Type B pancreatic cell (in vitro differentiated cells): Measurements from ENCODE around the gene UNC5C. TPM values are rescaled to one million over a fixed set of nuclear protein-coding genes. Genes with fewer than 3 reads are reported as not detected.

ENCODE experiments used
- DNase-seq: peaks from one replicate; pipeline ENCODE4 v3.0.0; 2021; ENCODE audit warnings: mixed read lengths; ENCODE audit not compliant: unreplicated experiment; ENCODE audit errors: extremely low spot score
- H3K27ac Mint-ChIP-seq: 2 replicates; pipeline ENCODE4 v1.8.0; 2021; ENCODE audit warnings: mild to moderate bottlenecking, mixed read lengths
- H3K27me3 Mint-ChIP-seq: 2 replicates; pipeline ENCODE4 v1.8.0; 2021; ENCODE audit warnings: mixed read lengths
- H3K36me3 Mint-ChIP-seq: 2 replicates; pipeline ENCODE4 v1.8.0; 2021; ENCODE audit warnings: mixed read lengths
- H3K4me1 Mint-ChIP-seq: one replicate; pipeline ENCODE4 v1.8.0; 2021; ENCODE audit warnings: mixed read lengths; ENCODE audit not compliant: unreplicated experiment
- H3K4me3 Mint-ChIP-seq: 2 replicates; pipeline ENCODE4 v1.8.0; 2021; ENCODE audit warnings: mild to moderate bottlenecking, mixed read lengths
- H3K9me3 Mint-ChIP-seq: 2 replicates; pipeline ENCODE4 v1.8.0; 2021; ENCODE audit warnings: mixed read lengths
- CTCF ChIP-seq: fragments of 200-600 bp; sonication (generic); conservative IDR thresholded peaks from 2 replicates; pipeline ENCODE4 v1.5.0; 2021; ENCODE audit warnings: antibody characterized with exemption, mild to moderate bottlenecking
- total RNA-seq: library from RNA; stranded (reverse); gene quantifications from 2 replicates; pipeline ENCODE4 v1.2.1, GENCODE V29; 2021; ENCODE audit warnings: low replicate concordance

UNC5C gene
- total RNA-seq, 1 donor from 2014 or later = 95.0 TPM

DNA sequence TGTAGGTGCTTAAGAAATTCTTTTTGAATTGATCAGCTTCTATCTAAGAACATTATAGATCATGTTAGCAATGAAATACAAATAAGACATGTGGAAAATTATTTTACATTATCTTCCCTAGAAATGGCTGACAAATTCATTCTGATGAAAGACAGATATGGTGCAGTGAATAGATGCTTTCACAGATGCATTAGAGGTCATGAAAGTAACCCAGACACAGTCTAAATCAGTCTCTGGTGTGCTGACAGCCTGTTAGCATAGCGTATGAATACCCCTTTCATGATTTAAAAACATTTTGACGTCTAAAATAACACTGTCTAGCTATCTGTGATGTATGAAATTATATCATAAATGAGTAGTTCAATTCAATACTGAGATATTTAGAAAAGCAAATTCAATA, 180.9 kb downstream of the UNC5C start:
- no peak for DNase-seq
- peaks cover 7% of the 10 kb centered on the region for H3K27me3 Mint-ChIP-seq
- peaks cover 3% of the 10 kb centered on the region for H3K36me3 Mint-ChIP-seq
- H3K4me1 Mint-ChIP-seq = peaks cover 23% of the 10 kb centered on the region
- no peaks in the 10 kb centered on the region for H3K9me3 Mint-ChIP-seq
- H3K4me3 Mint-ChIP-seq = no peak overlapping the region
- no peak for TF ChIP-seq CTCF
- no peak overlapping the region for H3K27ac Mint-ChIP-seq

GRCh38 chr4:95363966-95364365, 184.8 kb downstream of the UNC5C start:
- Mint-ChIP-seq H3K36me3 (no peaks in the 10 kb centered on the region), H3K27ac (no peak overlapping the region), H3K27me3 (peaks cover 4% of the 10 kb centered on the region)

GRCh38 chr4:95363559-95363925, 185.2 kb downstream of the UNC5C start:
- DNase-seq = no peak
- H3K4me1 Mint-ChIP-seq = peaks cover 47% of the 10 kb centered on the region
- H3K27ac Mint-ChIP-seq = no peak overlapping the region
- no peak for TF ChIP-seq CTCF
- H3K36me3 Mint-ChIP-seq = no peaks in the 10 kb centered on the region
- H3K4me3 Mint-ChIP-seq = no peak overlapping the region
- H3K27me3 Mint-ChIP-seq = peaks cover 4% of the 10 kb centered on the region
- no peaks in the 10 kb centered on the region for H3K9me3 Mint-ChIP-seq

More at GRCh38 chr4:95363966-95364365, 184.8 kb downstream of the UNC5C start:
- no peak for DNase-seq
- H3K4me1 Mint-ChIP-seq = peaks cover 43% of the 10 kb centered on the region
- no peak for TF ChIP-seq CTCF
- H3K4me3 Mint-ChIP-seq = no peak overlapping the region
- no peaks in the 10 kb centered on the region for H3K9me3 Mint-ChIP-seq

DNA sequence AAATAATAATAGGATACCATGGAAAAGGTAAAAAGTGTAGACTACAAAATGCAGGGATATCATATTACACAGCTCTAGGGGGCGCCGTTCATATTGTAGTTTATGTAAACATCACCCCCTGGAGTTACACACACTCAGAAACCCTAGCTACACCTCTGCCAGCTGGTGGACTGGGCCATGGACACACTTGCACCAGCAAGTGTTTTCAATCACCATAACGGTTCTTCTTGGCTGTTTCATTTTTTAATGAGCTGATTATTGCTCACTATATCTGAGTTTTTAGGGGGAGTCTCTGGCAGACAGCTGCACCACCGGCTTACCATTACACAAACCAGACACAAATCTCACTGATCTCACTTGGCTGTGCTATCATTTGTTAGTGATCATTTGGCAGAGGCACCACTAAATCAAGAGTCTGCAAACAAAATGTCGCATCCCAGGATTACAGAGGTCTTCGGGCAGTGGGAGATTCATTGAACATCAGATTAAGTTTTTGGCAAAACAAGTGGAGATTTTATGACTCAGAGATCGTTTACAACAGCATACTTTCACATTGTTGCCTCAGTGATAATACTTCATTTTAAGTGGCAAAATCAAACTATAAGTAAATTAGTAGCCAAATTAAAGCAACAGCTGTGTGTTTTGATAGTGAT, 185.7 kb downstream of the UNC5C start:
- H3K4me1 Mint-ChIP-seq = peaks cover 51% of the 10 kb centered on the region
- no peak overlapping the region for H3K4me3 Mint-ChIP-seq
- no peak overlapping the region for H3K27ac Mint-ChIP-seq
- peak; percentile 54 for TF ChIP-seq CTCF
- H3K27me3 Mint-ChIP-seq = peaks cover 4% of the 10 kb centered on the region
- peaks cover under 1% of the 10 kb centered on the region for H3K36me3 Mint-ChIP-seq
- no peaks in the 10 kb centered on the region for H3K9me3 Mint-ChIP-seq
- no peak for DNase-seq

GRCh38 chr4:95362066-95362465, 186.7 kb downstream of the UNC5C start:
- TF ChIP-seq CTCF = no peak
- H3K27ac Mint-ChIP-seq = no peak overlapping the region
- no peaks in the 10 kb centered on the region for H3K9me3 Mint-ChIP-seq
- H3K4me3 Mint-ChIP-seq = no peak overlapping the region
- peaks cover 4% of the 10 kb centered on the region for H3K27me3 Mint-ChIP-seq
- H3K36me3 Mint-ChIP-seq = peaks cover 4% of the 10 kb centered on the region
- peaks cover 51% of the 10 kb centered on the region for H3K4me1 Mint-ChIP-seq
- no peak for DNase-seq

DNA sequence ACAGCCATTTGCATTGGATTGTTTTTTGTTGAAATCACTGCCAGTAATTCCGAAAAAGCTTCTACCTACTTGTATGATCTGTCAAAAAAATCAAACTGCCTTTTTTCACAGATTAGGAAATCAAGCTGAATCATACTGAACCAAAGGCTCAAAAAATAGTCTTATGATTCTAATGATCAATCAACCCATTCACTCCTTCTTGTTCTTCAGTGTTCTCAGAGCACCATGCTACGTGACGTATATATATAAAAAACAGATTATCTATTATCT, 187.1 kb downstream of the UNC5C start:
- H3K4me1 Mint-ChIP-seq = peaks cover 51% of the 10 kb centered on the region
- no peak overlapping the region for H3K4me3 Mint-ChIP-seq
- peaks cover 4% of the 10 kb centered on the region for H3K27me3 Mint-ChIP-seq
- H3K9me3 Mint-ChIP-seq = no peaks in the 10 kb centered on the region
- DNase-seq = no peak
- TF ChIP-seq CTCF = no peak
- H3K36me3 Mint-ChIP-seq = peaks cover 7% of the 10 kb centered on the region
- no peak overlapping the region for H3K27ac Mint-ChIP-seq
